ENCODE measurements around the gene SFRP5.

Gene SFRP5

GRCh38 chr10:97778452-97779302 lies 6.9 kb upstream of the SFRP5 start:
- Histone ChIP-seq H3K9ac (ENCODE audit: low read length in 5 of 5) (no peak overlapping the region), H3K4me3 (ENCODE audit: low read depth in 1 of 5, low read length in 5 of 5) (no peak overlapping the region), H3K9me3 (ENCODE audit: control insufficient read depth in 5 of 5, low read length in 5 of 5) (no peaks in the 10 kb centered on the region), H3K4me1 (ENCODE audit: control insufficient read depth in 5 of 5, insufficient read depth in 5 of 5, low read length in 5 of 5) (peaks cover 0 to 23% (median 8%) of the 10 kb centered on the region in 5 donors), H3K27me3 (ENCODE audit: control insufficient read depth in 5 of 5, insufficient read depth in 4 of 5, low read length in 5 of 5) (peaks cover 0 to 5% (median 4%) of the 10 kb centered on the region in 5 donors), H3K27ac (ENCODE audit: low read depth, low read length) (no peak overlapping the region), H3K36me3 (ENCODE audit: control insufficient read depth in 5 of 5, insufficient read depth in 5 of 5, low read length in 5 of 5) (no peaks in the 10 kb centered on the region)

DNA sequence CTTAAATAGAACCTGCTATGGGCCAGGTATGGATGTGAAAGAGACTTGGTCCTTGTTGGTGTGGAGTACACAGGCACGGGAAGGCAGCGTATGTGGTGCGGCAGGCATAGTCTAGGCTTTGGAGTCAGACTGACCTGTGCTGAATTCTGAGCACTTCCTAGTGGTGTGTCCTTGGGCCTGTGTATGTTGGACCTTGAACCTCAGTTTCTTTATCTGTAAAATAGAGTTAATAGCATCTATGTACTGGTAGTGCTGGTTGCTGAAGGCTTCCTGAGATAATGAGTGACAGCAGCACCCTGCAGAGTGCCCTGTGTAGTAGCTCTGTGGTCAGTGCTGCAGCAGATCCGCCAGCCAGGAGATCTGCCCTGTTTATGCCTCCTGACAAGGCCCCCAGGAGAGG lies 5.3 kb upstream of the SFRP5 start:
- Histone ChIP-seq H3K27me3 (ENCODE audit: control insufficient read depth in 5 of 5, insufficient read depth in 4 of 5, low read length in 5 of 5) (peaks cover 11 to 21% (median 12%) of the 10 kb centered on the region in 5 donors), H3K4me1 (ENCODE audit: control insufficient read depth in 5 of 5, insufficient read depth in 5 of 5, low read length in 5 of 5) (peaks cover 0 to 23% (median 8%) of the 10 kb centered on the region in 5 donors), H3K4me3 (ENCODE audit: low read depth in 1 of 5, low read length in 5 of 5) (no peak overlapping the region), H3K36me3 (ENCODE audit: control insufficient read depth in 5 of 5, insufficient read depth in 5 of 5, low read length in 5 of 5) (no peaks in the 10 kb centered on the region), H3K9ac (ENCODE audit: low read length in 5 of 5) (no peak overlapping the region), H3K27ac (ENCODE audit: low read depth, low read length) (no peak overlapping the region), H3K9me3 (ENCODE audit: control insufficient read depth in 5 of 5, low read length in 5 of 5) (no peaks in the 10 kb centered on the region)

DNA sequence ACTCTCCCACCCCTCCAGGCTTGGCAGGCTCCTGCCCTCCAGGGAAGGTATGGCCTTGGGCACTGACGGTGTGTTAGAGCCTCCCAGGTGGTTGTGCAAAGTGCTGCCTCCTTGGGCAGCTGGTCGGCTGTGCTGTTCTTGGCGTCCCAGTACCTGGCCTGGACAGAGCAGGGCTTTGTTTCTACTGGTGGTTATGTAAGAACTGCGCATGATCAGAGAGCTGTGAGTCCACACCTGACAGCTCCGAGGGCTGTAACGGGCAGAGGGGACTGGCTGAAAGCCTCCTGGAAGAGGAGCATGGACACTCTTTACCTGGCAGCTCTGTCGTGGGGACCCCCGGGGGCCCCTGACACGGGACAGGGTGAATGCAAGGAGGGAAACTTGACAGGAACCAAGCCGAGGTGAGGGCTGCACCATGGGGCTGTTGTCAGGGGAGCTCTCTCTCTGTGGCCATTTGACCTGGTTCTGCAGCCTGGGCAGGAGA lies 3.1 kb upstream of the SFRP5 start:
- H3K36me3 ChIP-seq (ENCODE audit: control insufficient read depth in 5 of 5, insufficient read depth in 5 of 5, low read length in 5 of 5): no peaks in the 10 kb centered on the region
- peaks cover 25 to 38% (median 31%) of the 10 kb centered on the region in 5 donors for H3K27me3 ChIP-seq (ENCODE audit: control insufficient read depth in 5 of 5, insufficient read depth in 4 of 5, low read length in 5 of 5)
- H3K4me3 ChIP-seq (ENCODE audit: low read depth in 1 of 5, low read length in 5 of 5): no peak overlapping the region
- no peak overlapping the region for H3K9ac ChIP-seq (ENCODE audit: low read length in 5 of 5)
- H3K9me3 ChIP-seq (ENCODE audit: control insufficient read depth in 5 of 5, low read length in 5 of 5): no peaks in the 10 kb centered on the region
- no peak overlapping the region for H3K27ac ChIP-seq (ENCODE audit: low read depth, low read length)
- H3K4me1 ChIP-seq (ENCODE audit: control insufficient read depth in 5 of 5, insufficient read depth in 5 of 5, low read length in 5 of 5): peaks cover 0 to 8% (median 6%) of the 10 kb centered on the region in 5 donors

- peaks cover 0 to 8% (median 6%) of the 10 kb centered on the region in 5 donors for H3K4me1 ChIP-seq (ENCODE audit: control insufficient read depth in 5 of 5, insufficient read depth in 5 of 5, low read length in 5 of 5)
- H3K27ac ChIP-seq (ENCODE audit: low read depth, low read length): no peak overlapping the region
- H3K36me3 ChIP-seq (ENCODE audit: control insufficient read depth in 5 of 5, insufficient read depth in 5 of 5, low read length in 5 of 5): no peaks in the 10 kb centered on the region
- H3K9me3 ChIP-seq (ENCODE audit: control insufficient read depth in 5 of 5, low read length in 5 of 5): no peaks in the 10 kb centered on the region
- H3K27me3 ChIP-seq (ENCODE audit: control insufficient read depth in 5 of 5, insufficient read depth in 4 of 5, low read length in 5 of 5): peaks cover 29 to 43% (median 36%) of the 10 kb centered on the region in 5 donors
- no peak overlapping the region for H3K9ac ChIP-seq (ENCODE audit: low read length in 5 of 5)
- H3K4me3 ChIP-seq (ENCODE audit: low read depth in 1 of 5, low read length in 5 of 5): no peak overlapping the region
Measured at GRCh38 chr10:97773096-97773495, 1.3 kb upstream of the SFRP5 start.

DNA sequence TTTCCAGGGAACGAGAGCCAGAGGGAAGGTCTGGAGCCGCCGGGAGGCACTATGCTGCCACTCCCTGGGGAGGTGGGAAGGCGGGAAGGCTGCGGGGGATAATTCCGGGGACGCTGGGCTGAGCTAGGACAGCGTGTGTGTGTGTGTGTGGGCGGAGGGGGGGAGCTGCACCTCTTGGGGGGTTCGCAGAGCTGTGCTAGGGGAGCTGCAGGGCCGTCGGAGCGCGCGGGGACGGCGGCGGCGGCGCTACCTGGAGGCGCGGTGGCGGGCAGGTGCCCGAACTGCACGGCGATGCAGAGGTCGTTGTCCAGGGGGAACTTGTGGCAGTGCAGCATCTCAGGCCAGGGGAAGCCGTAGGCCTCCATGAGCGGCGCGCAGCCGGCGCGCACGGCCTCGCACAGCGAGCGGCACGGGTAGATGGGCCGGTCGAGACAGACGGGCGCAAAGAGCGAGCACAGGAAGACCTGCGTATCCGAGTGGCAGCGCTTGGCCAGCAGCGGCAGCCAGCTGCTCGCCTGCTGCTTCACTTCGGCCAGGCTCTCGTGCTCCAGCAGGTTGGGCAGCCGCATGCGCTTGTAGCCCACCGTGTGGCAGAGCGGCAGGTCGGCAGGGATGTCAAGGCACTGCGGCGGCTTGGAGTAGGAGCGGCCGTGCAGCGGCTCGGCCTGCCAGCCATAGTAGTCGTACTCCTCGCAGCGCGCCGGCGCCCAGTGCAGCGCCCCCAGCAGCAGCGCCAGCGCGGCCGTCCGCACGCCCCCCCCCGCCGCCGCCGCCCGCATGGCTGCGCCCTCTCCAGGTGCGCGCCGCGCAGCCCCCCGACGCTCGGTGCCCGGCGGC lies 526 bp downstream of the SFRP5 start:
- Histone ChIP-seq H3K27ac (ENCODE audit: low read depth, low read length) (no peak overlapping the region), H3K27me3 (ENCODE audit: control insufficient read depth in 5 of 5, insufficient read depth in 4 of 5, low read length in 5 of 5) (peaks cover 30 to 43% (median 36%) of the 10 kb centered on the region in 5 donors), H3K9me3 (ENCODE audit: control insufficient read depth in 5 of 5, low read length in 5 of 5) (no peaks in the 10 kb centered on the region), H3K9ac (ENCODE audit: low read length in 5 of 5) (no peak overlapping the region), H3K36me3 (ENCODE audit: control insufficient read depth in 5 of 5, insufficient read depth in 5 of 5, low read length in 5 of 5) (no peaks in the 10 kb centered on the region), H3K4me1 (ENCODE audit: control insufficient read depth in 5 of 5, insufficient read depth in 5 of 5, low read length in 5 of 5) (peaks cover 0 to 8% (median 6%) of the 10 kb centered on the region in 5 donors), H3K4me3 (ENCODE audit: low read depth in 1 of 5, low read length in 5 of 5) (peak overlapping the region in 3 of 5 donors; percentile 13 to 58 (median 44))

DNA sequence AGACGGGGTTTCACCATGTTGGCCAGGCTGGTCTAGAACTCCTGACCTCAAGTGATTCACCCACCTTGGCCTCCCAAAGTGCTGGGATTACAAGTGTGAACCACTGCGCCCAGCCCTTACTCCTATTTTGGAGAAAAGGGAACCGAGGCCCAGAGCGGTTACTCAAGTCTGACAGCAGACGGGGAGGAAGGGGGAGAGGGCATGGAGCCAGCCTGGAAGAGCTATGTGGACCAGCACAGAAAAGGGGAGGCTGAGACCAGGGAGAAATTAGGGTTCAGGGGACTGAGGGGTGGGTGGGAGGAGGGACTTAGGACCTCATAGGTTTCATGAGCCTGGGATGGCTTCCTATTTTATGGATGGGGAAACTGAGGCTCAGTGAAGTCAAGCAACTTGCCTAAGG lies 1.5 kb downstream of the SFRP5 start:
- H3K9me3 ChIP-seq (ENCODE audit: control insufficient read depth in 5 of 5, low read length in 5 of 5): no peaks in the 10 kb centered on the region
- H3K36me3 ChIP-seq (ENCODE audit: control insufficient read depth in 5 of 5, insufficient read depth in 5 of 5, low read length in 5 of 5): no peaks in the 10 kb centered on the region
- H3K4me3 ChIP-seq (ENCODE audit: low read depth in 1 of 5, low read length in 5 of 5): no peak overlapping the region
- H3K27me3 ChIP-seq (ENCODE audit: control insufficient read depth in 5 of 5, insufficient read depth in 4 of 5, low read length in 5 of 5): peaks cover 30 to 43% (median 36%) of the 10 kb centered on the region in 5 donors
- no peak overlapping the region for H3K27ac ChIP-seq (ENCODE audit: low read depth, low read length)
- H3K9ac ChIP-seq (ENCODE audit: low read length in 5 of 5): no peak overlapping the region
- peaks cover 0 to 8% (median 6%) of the 10 kb centered on the region in 5 donors for H3K4me1 ChIP-seq (ENCODE audit: control insufficient read depth in 5 of 5, insufficient read depth in 5 of 5, low read length in 5 of 5)

DNA sequence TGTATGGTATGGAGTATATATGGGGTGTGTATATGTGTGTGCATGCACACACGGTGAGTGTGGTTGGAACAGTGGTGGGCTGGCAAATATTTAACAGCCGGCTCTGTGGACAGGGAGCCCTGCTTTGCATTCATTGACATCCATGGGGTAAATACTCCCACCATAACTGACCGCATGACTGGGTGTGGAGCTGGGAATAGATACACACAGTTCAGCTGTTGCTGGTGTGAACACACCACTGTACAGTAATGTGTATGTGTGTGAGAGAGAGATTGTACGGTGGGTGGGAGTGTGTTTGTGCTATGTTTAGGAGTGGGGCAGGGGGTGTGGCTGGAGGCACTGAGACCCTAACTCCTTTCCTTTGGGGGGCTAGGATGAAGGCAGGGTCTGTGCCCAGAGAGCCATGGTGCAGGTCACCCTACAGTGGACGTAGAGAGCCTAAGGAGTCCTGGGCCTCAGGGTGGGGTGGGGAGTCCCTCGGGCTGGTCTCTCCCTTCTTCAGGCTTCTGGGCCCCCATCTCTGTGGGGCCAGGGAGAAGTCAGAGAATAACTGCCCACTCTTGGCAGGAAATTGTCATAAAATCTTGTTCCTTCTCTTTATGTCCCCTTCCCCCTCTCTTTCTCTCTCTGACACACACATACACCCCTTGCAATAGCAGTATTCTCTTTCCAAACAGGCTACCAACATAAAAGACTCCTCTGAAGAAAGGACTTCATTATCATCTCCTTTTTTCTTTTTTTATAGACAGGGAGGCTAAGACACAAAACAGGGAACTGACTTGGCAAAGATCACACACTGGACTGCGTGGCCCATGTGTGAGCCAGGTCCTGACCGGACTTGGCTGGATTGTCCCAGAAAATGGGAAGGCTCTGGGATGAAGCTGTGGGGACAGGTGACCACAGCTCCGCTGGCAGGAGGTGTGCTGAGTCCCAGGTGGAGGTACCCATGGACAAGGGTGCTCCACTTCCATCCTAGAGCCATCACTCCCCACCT lies 3.2 kb downstream of the SFRP5 start:
- Histone ChIP-seq H3K27ac (ENCODE audit: low read depth, low read length) (no peak overlapping the region), H3K4me3 (ENCODE audit: low read depth in 1 of 5, low read length in 5 of 5) (no peak overlapping the region), H3K9ac (ENCODE audit: low read length in 5 of 5) (no peak overlapping the region), H3K27me3 (ENCODE audit: control insufficient read depth in 5 of 5, insufficient read depth in 4 of 5, low read length in 5 of 5) (peaks cover 26 to 37% (median 33%) of the 10 kb centered on the region in 5 donors), H3K36me3 (ENCODE audit: control insufficient read depth in 5 of 5, insufficient read depth in 5 of 5, low read length in 5 of 5) (no peaks in the 10 kb centered on the region), H3K9me3 (ENCODE audit: control insufficient read depth in 5 of 5, low read length in 5 of 5) (no peaks in the 10 kb centered on the region), H3K4me1 (ENCODE audit: control insufficient read depth in 5 of 5, insufficient read depth in 5 of 5, low read length in 5 of 5) (peaks cover 0 to 8% (median 6%) of the 10 kb centered on the region in 5 donors)

GRCh38 chr10:97766996-97767924 lies 4.5 kb downstream of the SFRP5 start:
- no peaks in the 10 kb centered on the region for H3K9me3 ChIP-seq (ENCODE audit: control insufficient read depth in 5 of 5, low read length in 5 of 5)
- peaks cover 19 to 26% (median 23%) of the 10 kb centered on the region in 5 donors for H3K27me3 ChIP-seq (ENCODE audit: control insufficient read depth in 5 of 5, insufficient read depth in 4 of 5, low read length in 5 of 5)
- peaks cover 0 to 22% (median 18%) of the 10 kb centered on the region in 5 donors for H3K4me1 ChIP-seq (ENCODE audit: control insufficient read depth in 5 of 5, insufficient read depth in 5 of 5, low read length in 5 of 5)
- no peak overlapping the region for H3K27ac ChIP-seq (ENCODE audit: low read depth, low read length)
- H3K9ac ChIP-seq (ENCODE audit: low read length in 5 of 5): no peak overlapping the region
- no peak overlapping the region for H3K4me3 ChIP-seq (ENCODE audit: low read depth in 1 of 5, low read length in 5 of 5)
- H3K36me3 ChIP-seq (ENCODE audit: control insufficient read depth in 5 of 5, insufficient read depth in 5 of 5, low read length in 5 of 5): peaks cover 0 to 6% (median 0%) of the 10 kb centered on the region in 5 donors
